Body of pancreas (tissue), 4 donors: ENCODE results near the gene TRIM46.

Source experiments
- POLR2A ChIP-seq, 3 donors: fragments of 450-650 bp; IDR thresholded peaks; one replicate each; pipeline ENCODE4 v1.6.1; 2016; ENCODE audit warnings: antibody characterized with exemption in 3 of 3, mild to moderate bottlenecking in 2 of 3
- TF ChIP-seq, protein P1 (sequence below), 7 experiments: fragments of 450-650 bp in 4 of 7; fragments of 200-600 bp in 3 of 7; sonication (generic) in 3 of 7; IDR thresholded peaks; one replicate each; pipeline ENCODE4 v1.5.1; 2016 to 2019; ENCODE audit warnings: antibody characterized with exemption in 7 of 7

DNA sequence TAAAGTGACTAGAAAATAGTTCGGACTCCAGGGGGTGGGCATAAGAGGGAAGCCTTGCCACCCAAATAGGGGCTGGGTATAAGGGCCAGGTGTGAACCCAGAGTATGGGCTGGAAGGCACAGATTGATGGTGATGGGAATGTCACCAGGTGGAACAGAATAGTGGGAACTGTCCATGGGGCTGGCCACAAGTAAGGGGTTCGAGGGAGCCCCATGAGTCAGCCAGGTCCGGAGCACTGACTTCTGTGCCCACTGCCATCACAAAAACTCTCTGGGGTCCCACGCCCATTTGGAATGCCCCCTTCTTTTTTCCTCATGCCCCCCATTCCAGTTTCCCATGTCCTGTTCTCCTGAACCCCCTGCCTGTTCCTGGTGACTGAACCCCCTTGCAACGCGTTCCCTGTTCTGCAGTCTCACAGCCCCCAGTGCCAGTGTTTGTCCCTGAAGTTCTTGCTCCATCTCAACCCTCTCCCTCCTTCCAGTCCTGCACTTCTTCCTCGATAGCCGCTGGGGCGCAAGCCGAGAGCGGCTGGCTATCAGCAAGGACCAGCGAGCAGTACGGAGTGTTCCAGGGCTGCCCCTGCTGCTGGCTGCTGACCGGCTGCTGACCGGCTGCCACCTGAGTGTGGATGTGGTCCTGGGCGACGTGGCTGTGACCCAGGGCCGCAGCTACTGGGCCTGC, 7.9 kb downstream of the TRIM46 start:
- TF ChIP-seq, protein P1, sequence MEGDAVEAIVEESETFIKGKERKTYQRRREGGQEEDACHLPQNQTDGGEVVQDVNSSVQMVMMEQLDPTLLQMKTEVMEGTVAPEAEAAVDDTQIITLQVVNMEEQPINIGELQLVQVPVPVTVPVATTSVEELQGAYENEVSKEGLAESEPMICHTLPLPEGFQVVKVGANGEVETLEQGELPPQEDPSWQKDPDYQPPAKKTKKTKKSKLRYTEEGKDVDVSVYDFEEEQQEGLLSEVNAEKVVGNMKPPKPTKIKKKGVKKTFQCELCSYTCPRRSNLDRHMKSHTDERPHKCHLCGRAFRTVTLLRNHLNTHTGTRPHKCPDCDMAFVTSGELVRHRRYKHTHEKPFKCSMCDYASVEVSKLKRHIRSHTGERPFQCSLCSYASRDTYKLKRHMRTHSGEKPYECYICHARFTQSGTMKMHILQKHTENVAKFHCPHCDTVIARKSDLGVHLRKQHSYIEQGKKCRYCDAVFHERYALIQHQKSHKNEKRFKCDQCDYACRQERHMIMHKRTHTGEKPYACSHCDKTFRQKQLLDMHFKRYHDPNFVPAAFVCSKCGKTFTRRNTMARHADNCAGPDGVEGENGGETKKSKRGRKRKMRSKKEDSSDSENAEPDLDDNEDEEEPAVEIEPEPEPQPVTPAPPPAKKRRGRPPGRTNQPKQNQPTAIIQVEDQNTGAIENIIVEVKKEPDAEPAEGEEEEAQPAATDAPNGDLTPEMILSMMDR (IDR thresholded peaks at IDR 0.05): no peak
- no peak for TF ChIP-seq POLR2A (IDR thresholded peaks at IDR 0.05)
